ENCODE data around the gene TENT5C.

TENT5C gene

GRCh38 chr1:117638759-117639158 lies 32.9 kb downstream of the TENT5C start:
- no peak for DNase-seq

- DNase-seq, result no peak
Measured at GRCh38 chr1:117639741-117640140, 33.9 kb downstream of the TENT5C start.

- DNase-seq, result no peak
Measured at GRCh38 chr1:117641536-117641935, 35.7 kb downstream of the TENT5C start.

GRCh38 chr1:117642963-117643362 lies 37.1 kb downstream of the TENT5C start:
- no peak for DNase-seq

- DNase-seq, result no peak
Measured at GRCh38 chr1:117643601-117644000, 37.8 kb downstream of the TENT5C start.

- DNase-seq, result no peak
Measured at GRCh38 chr1:117644696-117645311, 39.0 kb downstream of the TENT5C start.

GRCh38 chr1:117645343-117645742 lies 39.5 kb downstream of the TENT5C start:
- no peak for DNase-seq

GRCh38 chr1:117646007-117646811 lies 40.4 kb downstream of the TENT5C start:
- DNase-seq, result no peak

- DNase-seq, result no peak
Measured at GRCh38 chr1:117646956-117647355, 41.1 kb downstream of the TENT5C start.

GRCh38 chr1:117648015-117648414 lies 42.2 kb downstream of the TENT5C start:
- DNase-seq, result no peak

- no peak for DNase-seq
Measured at GRCh38 chr1:117650840-117651568, 45.2 kb downstream of the TENT5C start.

- no peak for DNase-seq
Measured at GRCh38 chr1:117651616-117652015, 45.8 kb downstream of the TENT5C start.

GRCh38 chr1:117652421-117652820 lies 46.6 kb downstream of the TENT5C start:
- DNase-seq, result no peak

GRCh38 chr1:117653195-117653594 lies 47.3 kb downstream of the TENT5C start:
- no peak for DNase-seq

GRCh38 chr1:117653732-117654492 lies 48.1 kb downstream of the TENT5C start:
- peak; percentile 19 for DNase-seq

GRCh38 chr1:117654493-117655219 lies 48.8 kb downstream of the TENT5C start:
- peak; percentile 8 for DNase-seq

GRCh38 chr1:117655220-117655577 lies 49.4 kb downstream of the TENT5C start:
- peak; percentile 6 for DNase-seq

GRCh38 chr1:117656202-117656641 lies 50.4 kb downstream of the TENT5C start:
- DNase-seq, result no peak

GRCh38 chr1:117657031-117657430 lies 51.2 kb downstream of the TENT5C start:
- DNase-seq, result no peak

- no peak for DNase-seq
Measured at GRCh38 chr1:117657949-117658660, 52.3 kb downstream of the TENT5C start.

GRCh38 chr1:117658676-117659075 lies 52.8 kb downstream of the TENT5C start:
- no peak for DNase-seq

All from left hindlimb (tissue), 1 donor.